ENCODE results near the gene UNC13C.
"Not testable (repeated sequence)": the region's sequence is repeated elsewhere in the genome, so short reads cannot be mapped to it uniquely, and the experiment has no call there.

UNC13C gene

GRCh38 chr15:53978253-53978906 is at the start of gene UNC13C:
TSS of gene UNC13C (plus strand) at chr15:53978441. CDS start at chr15:54012904, 34,463 bp downstream.
- DNase-seq (ENCODE audit: low read depth in 2 of 3, low spot score in 2 of 3) = no peak

DNA sequence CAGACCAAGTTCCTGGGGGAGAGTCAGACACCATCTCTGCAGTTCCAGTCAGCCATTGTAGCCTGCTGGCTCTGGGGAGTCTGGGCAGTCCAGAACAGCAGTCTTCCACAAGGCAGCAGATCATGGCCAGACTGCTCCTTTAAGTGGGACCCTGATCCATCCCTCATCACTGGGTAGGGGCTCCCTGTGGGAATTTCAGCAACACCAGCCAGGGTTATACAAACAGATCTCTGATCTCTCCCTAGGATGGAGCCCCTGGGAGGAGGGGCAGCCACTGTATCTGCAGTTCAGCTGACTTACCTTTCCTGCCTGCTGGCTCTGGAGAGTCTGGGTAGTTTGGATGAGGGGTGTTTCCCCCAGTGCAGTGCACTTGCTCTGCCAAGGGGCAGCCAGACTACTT is 42.1 kb upstream of the UNC13C start:
- no peak for DNase-seq (ENCODE audit: low read depth in 2 of 3, low spot score in 2 of 3)

DNA sequence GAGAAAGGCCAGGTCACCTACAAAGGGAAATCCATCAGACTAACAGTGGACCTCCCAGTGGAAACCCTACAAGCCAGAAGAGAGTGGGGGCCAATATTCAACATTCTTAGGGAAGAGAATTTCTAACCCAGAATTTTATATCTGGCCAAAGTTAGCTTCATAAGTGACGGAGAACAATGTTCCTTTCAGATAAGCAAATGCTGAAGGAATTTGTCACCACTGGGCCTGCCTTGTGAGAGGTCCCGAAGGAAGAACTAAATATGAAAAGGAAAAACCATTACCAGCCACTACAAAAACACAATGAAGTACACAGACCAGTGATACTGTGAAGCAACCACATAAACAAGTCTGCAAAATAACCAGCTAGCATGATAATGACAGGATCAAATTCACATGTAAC is 40.6 kb upstream of the UNC13C start:
- DNase-seq (ENCODE audit: low read depth in 2 of 3, low spot score in 2 of 3) = not testable (repeated sequence)

DNA sequence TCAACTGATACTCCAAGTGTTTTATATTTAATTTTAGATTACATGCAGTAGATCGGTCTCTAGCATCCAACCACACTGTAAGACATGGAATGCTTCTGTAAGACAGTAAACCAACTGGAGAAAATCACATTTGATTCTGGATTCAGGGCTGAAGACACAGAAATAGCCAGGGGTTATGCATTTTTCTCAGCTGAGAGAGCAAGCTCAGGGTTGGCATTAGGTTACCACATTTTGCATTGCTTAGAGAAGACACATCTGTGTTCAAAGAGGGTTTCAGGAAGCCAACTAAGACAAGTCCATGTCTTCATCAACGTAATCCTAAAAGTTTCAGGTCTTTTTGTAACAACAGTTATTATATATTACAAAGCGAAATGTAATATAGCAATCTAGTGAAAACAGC is 27.7 kb upstream of the UNC13C start:
- no peak for DNase-seq (ENCODE audit: low read depth in 2 of 3, low spot score in 2 of 3)

DNA sequence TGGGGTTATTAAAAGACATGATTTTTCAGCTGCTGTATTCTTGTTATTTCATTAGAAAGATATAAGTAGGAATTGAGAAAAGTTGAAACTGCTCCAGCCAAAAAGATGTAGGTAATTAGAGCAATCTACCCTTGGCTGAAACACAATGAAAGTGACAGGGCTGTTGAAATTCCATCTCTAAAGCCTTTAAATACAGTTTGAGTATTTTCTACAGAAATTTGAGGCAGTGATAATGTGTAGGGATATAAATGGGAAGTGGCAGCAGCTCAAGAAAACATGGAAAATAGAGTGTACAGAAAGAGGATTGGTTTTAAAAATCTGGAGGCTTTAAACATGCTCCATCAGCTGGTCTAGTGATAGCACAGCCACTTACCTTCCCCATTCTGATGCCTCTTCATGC is 22.8 kb upstream of the UNC13C start:
- DNase-seq (ENCODE audit: low read depth in 2 of 3, low spot score in 2 of 3) = no peak

- DNase-seq (ENCODE audit: low read depth in 2 of 3, low spot score in 2 of 3) = no peak
These were observed 15.3 kb upstream of the UNC13C start for GRCh38 chr15:53962646-53963561.

DNA sequence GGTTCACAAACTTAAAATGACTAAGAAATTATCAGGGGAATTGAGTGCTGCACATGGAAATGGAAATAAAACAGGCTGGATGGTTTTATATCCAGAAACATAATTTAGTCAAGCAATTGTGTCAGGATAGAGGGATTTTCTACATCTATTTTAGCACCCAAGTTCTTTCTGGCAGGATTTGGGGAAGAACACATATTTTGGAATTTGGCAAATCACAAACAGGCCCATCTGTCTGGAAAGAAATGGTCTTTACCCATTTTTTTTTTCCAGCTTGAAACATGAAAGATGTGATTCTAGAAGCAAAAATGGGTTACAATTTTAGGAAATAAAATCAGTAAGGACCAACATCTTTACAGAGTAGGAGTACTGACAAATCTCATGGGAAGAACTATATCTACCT is 14.4 kb upstream of the UNC13C start:
- no peak for DNase-seq (ENCODE audit: low read depth in 2 of 3, low spot score in 2 of 3)

DNA sequence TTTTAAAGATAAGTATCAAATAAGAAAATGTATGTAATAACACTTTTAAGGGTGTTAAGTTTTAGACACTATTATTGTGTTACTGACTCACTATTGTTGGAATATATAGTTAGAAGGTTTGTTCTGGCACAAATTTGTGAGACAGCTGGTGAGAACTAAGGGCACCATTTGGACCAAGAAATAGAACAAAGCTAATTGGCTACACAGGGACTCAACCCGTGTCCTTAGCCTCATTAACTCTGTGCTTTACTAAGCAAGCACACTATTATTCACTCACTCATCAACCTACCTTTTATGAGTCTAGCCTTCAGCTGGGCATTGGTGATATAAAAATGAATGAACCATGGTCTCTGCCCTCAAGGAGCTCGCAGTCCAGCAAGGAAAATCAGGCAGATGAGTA is 4.1 kb upstream of the UNC13C start:
- no peak for DNase-seq (ENCODE audit: low read depth in 2 of 3, low spot score in 2 of 3)

- no peak for DNase-seq (ENCODE audit: low read depth in 2 of 3, low spot score in 2 of 3)
These were observed 3.4 kb upstream of the UNC13C start for GRCh38 chr15:53974813-53975212.

- DNase-seq (ENCODE audit: low read depth in 2 of 3, low spot score in 2 of 3) = no peak
These were observed 1.3 kb upstream of the UNC13C start for GRCh38 chr15:53976844-53977392.

GRCh38 chr15:53979051-53979788 is 979 bp downstream of the UNC13C start:
- DNase-seq (ENCODE audit: low read depth in 2 of 3, low spot score in 2 of 3) = no peak

DNA sequence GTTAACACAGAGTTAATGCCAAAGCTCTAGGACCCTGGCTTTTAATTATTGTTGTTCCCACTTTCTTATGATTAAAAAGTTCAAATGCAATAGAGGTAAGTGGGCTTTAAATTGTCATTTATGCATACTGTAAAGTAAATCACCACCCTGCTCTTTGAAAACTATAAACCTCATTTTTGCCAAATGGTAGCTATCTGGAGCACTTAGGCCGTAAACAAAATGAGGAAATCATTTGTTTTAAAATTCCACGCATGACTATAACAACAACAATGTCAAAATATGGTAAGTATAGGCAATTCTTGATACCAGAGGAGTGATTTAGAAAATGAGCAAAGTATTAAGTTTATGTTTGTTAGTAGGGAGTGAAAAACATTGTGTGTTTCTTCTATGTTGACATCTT is 1.8 kb downstream of the UNC13C start:
- DNase-seq (ENCODE audit: low read depth in 2 of 3, low spot score in 2 of 3) = no peak

DNA sequence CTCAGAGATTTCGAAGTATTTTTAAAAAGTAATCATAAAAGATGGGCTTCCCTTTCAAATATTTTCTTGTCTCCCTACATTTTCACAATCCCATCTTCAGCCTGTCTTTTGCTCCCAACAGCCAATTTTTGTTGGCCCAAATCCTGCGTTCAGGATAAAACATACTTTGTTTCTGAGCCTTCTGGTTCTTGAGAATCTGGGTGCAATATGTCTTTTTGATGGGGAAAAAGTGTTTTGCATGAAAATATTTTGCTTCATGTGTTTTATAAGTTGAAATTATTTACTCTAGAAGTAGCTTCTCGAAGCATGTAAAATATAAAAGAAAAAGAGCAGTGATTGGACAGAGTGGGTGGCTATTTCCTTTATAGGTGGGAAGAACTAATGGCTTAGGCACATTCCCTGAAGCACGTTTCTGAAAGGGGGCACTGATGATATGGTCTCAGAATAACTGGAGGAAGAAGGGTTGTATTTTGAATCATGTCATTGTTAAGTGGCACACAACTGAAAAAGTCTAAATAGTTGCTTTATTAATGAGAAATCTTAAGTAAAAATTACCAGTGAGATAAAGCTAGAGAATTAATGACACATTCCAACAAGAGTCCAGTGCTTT is 3.9 kb downstream of the UNC13C start:
- DNase-seq (ENCODE audit: low read depth in 2 of 3, low spot score in 2 of 3) = no peak

- DNase-seq (ENCODE audit: low read depth in 2 of 3, low spot score in 2 of 3) = no peak
These were observed 4.6 kb downstream of the UNC13C start for GRCh38 chr15:53982876-53983275.

DNA sequence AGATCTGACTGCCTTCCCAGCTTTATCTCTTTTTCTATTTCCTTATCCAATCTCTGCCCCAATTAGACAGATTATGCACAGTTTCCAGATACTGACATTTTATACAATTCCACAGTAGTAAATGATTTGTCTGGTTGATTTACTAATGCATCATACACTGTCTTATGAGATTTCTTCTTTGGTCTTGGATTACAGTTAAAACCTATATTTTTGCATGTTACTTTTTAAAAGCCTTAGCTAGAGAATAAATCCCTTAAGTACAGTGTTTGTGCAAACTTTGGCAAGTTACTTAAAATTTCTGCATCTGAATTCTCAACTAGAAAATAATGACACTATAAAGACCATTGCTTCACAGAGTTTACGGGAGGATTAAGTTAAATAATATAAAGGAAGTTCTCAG is 6.0 kb downstream of the UNC13C start:
- DNase-seq (ENCODE audit: low read depth in 2 of 3, low spot score in 2 of 3) = no peak

- DNase-seq (ENCODE audit: low read depth in 2 of 3, low spot score in 2 of 3) = no peak
These were observed 7.3 kb downstream of the UNC13C start for GRCh38 chr15:53985562-53985961.

GRCh38 chr15:53987480-53987879 is 9.2 kb downstream of the UNC13C start:
- no peak for DNase-seq (ENCODE audit: low read depth in 2 of 3, low spot score in 2 of 3)

GRCh38 chr15:54007256-54007655 is 29.0 kb downstream of the UNC13C start:
- no peak for DNase-seq (ENCODE audit: low read depth in 2 of 3, low spot score in 2 of 3)

GRCh38 chr15:54011656-54012055 is 33.4 kb downstream of the UNC13C start:
- no peak for DNase-seq (ENCODE audit: low read depth in 2 of 3, low spot score in 2 of 3)

DNA sequence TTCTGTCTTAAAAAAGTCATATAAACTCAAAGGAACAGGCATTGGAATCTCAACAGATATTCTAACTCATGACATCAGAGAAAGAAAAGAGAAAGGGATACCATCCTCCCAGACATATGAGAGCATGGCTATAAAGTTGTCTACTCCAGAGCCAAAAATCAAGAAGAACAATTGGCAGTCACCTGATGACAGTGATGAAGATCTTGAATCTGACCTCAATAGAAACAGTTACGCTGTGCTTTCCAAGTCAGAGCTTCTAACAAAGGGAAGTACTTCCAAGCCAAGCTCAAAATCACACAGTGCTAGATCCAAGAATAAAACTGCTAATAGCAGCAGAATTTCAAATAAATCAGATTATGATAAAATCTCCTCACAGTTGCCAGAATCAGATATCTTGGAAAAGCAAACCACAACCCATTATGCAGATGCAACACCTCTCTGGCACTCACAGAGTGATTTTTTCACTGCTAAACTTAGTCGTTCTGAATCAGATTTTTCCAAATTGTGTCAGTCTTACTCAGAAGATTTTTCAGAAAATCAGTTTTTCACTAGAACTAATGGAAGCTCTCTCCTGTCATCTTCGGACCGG is 35.9 kb downstream of the UNC13C start:
- no peak for DNase-seq (ENCODE audit: low read depth in 2 of 3, low spot score in 2 of 3)

- no peak for DNase-seq (ENCODE audit: low read depth in 2 of 3, low spot score in 2 of 3)
These were observed 39.0 kb downstream of the UNC13C start for GRCh38 chr15:54017251-54017650.
